Caki2 (cell line): ENCODE results near the gene TRPC1. TPM values are rescaled to one million over a fixed set of nuclear protein-coding genes. Genes with fewer than 3 reads are reported as not detected.
A peak's percentile ranks its signal among the peaks of the same experiment; 100 is the strongest.
"Not testable (repeated sequence)": the region's sequence is repeated elsewhere in the genome, so short reads cannot be mapped to it uniquely, and the experiment has no call there.

Source experiments
- DNase-seq: peaks from one replicate; pipeline ENCODE4 v3.0.0-alpha.2; 2015; ENCODE audit warnings: low read depth
- in situ Hi-C: cut with HindIII; loops from 2 replicates; pipeline ENCODE4 v1.10.0; 2016; ENCODE audit warnings: low sequenced_read_pairs, low pct_unique_long_range_greater_than_20kb, mixed read lengths
- total RNA-seq: library from RNA; depleted of rRNA; stranded (reverse); fragments of >200 nt; shearing (Covaris generic); gene quantifications from 2 replicates; pipeline ENCODE4 v1.2.3, GENCODE V29; 2014; ENCODE audit warnings: low replicate concordance; rRNA removed

TRPC1 gene
- 11.4 and 29.7 TPM in 2 replicates for total RNA-seq

GRCh38 chr3:142723968-142724681, at the start of gene TRPC1:
Gene TRPC1 (plus strand): TSS chr3:142724034. CDS start chr3:142724560, 526 bp downstream.
- in situ Hi-C loops: no loop called here
- peak; percentile 76 for DNase-seq

GRCh38 chr3:142676151-142676550, 47.7 kb upstream of the TRPC1 start:
- DNase-seq: no peak
- in situ Hi-C loops: no loop called here

GRCh38 chr3:142680710-142681109, 43.1 kb upstream of the TRPC1 start:
- in situ Hi-C loops: no loop called here
- no peak for DNase-seq

- in situ Hi-C loops: no loop called here
- no peak for DNase-seq
These were observed 33.2 kb upstream of the TRPC1 start for GRCh38 chr3:142690613-142691012.

- in situ Hi-C loops: no loop called here
- no peak for DNase-seq
These were observed 32.3 kb upstream of the TRPC1 start for GRCh38 chr3:142691527-142691926.

- DNase-seq: no peak
- in situ Hi-C loops: no loop called here
These were observed 30.5 kb upstream of the TRPC1 start for GRCh38 chr3:142693136-142693853.

GRCh38 chr3:142694225-142694624, 29.6 kb upstream of the TRPC1 start:
- in situ Hi-C loops: no loop called here
- DNase-seq: no peak

- in situ Hi-C loops: no loop called here
- no peak for DNase-seq
These were observed 18.6 kb upstream of the TRPC1 start for GRCh38 chr3:142705198-142705597.

GRCh38 chr3:142706321-142707127, 17.3 kb upstream of the TRPC1 start:
- in situ Hi-C loops: no loop called here
- no peak for DNase-seq

GRCh38 chr3:142709207-142709606, 14.6 kb upstream of the TRPC1 start:
- DNase-seq: no peak
- in situ Hi-C loops: no loop called here

GRCh38 chr3:142714882-142715281, 9.0 kb upstream of the TRPC1 start:
- in situ Hi-C loops, DNase-seq: not testable (repeated sequence)

- in situ Hi-C loops: no loop called here
- DNase-seq: no peak
These were observed 7.7 kb upstream of the TRPC1 start for GRCh38 chr3:142716102-142716501.

GRCh38 chr3:142723665-142723967, 218 bp upstream of the TRPC1 start:
- in situ Hi-C loops: no loop called here
- DNase-seq: no peak

- in situ Hi-C loops: no loop called here
- peak; percentile 74 for DNase-seq
These were observed 985 bp downstream of the TRPC1 start for GRCh38 chr3:142724682-142725356.

GRCh38 chr3:142725357-142725739, 1.5 kb downstream of the TRPC1 start:
- in situ Hi-C loops: no loop called here

GRCh38 chr3:142726017-142726416, 2.2 kb downstream of the TRPC1 start:
- in situ Hi-C loops: no loop called here
- no peak for DNase-seq

More at GRCh38 chr3:142725357-142725739, 1.5 kb downstream of the TRPC1 start:
- DNase-seq: no peak

GRCh38 chr3:142732066-142732465, 8.2 kb downstream of the TRPC1 start:
- DNase-seq: no peak
- in situ Hi-C loops: no loop called here

GRCh38 chr3:142734834-142735233, 11.0 kb downstream of the TRPC1 start:
- DNase-seq: no peak
- in situ Hi-C loops: no loop called here

- DNase-seq: no peak
- in situ Hi-C loops: no loop called here
These were observed 11.6 kb downstream of the TRPC1 start for GRCh38 chr3:142735462-142735861.
